Upper lobe of left lung (tissue), 4 donors: ENCODE data around the gene PUDP.

Source experiments
- CTCF ChIP-seq, 6 experiments: fragments of 450-650 bp in 4 of 6; fragments of 200-600 bp in 2 of 6; sonication (generic) in 2 of 6; IDR thresholded peaks; one replicate each; pipeline ENCODE4 v1.5.1; 2016 to 2019; ENCODE audit warnings: antibody characterized with exemption in 6 of 6
- POLR2A ChIP-seq, 4 donors: fragments of 450-650 bp; IDR thresholded peaks; one replicate each; pipeline ENCODE4 v1.5.1; 2016 to 2017; ENCODE audit warnings: antibody characterized with exemption in 4 of 4, mild to moderate bottlenecking in 2 of 4
- POLR2AphosphoS5 ChIP-seq, 2 donors: sonication (generic); formaldehyde crosslinking; IDR thresholded peaks; one replicate each; pipeline ENCODE4 v1.5.1; 2017; ENCODE audit warnings: antibody characterized with exemption in 2 of 2

GRCh38 chrX:7158468-7158990, 10.6 kb upstream of the PUDP start:
- TF ChIP-seq POLR2AphosphoS5 (IDR thresholded peaks at IDR 0.05) (no peak), CTCF (IDR thresholded peaks at IDR 0.05) (no peak), POLR2A (IDR thresholded peaks at IDR 0.05) (no peak)
